GM18873 (cell line): Measurements from ENCODE around the gene NHEJ1.

Experiments
- ATAC-seq: cut with Tn5 transposase; IDR thresholded peaks from one replicate; pipeline ENCODE4 v1.9.1; 2021; ENCODE audit warnings: mild to moderate bottlenecking, moderate library complexity, moderate number of reproducible peaks; ENCODE audit not compliant: unreplicated experiment, low FRiP score

Gene NHEJ1

DNA sequence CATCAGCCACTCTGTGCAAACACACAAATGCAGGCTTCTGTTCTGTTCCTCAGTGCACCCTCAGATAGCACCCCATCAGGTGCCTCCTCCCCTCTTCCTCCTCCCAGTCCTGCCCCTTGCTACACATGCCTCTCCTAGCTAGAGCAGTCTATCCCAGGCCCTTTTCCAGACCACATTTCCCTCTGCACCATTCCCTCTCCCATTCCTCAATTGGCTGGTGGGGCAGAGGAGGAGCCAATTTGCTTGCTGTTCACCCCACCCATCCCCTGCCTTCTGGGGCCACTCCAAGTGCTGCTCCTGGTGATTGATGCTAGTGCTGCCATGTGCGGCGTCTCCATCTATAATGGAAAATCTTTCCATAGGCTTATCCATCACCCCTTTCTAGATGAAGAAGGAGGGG, 124.7 kb downstream of the NHEJ1 start:
- ATAC-seq = no peak

DNA sequence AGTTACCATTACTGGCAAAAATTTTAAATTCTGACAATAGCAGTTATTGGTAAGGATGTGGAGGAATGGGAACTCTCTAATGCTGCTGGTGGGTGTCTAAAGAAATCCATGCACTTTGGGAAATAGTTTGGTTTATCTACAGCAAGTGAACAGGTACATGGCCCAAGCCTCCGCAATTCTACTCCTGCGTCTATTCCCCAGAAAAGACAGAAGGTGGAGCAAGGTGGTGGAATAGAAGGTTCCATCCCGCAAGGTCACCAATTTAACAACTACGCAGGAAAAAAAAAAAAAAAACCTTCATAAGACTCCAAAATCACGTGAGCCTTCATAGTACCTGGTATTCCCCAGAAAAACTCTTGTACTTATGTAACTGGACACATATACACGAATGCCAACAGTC, 125.8 kb downstream of the NHEJ1 start:
- no peak for ATAC-seq

DNA sequence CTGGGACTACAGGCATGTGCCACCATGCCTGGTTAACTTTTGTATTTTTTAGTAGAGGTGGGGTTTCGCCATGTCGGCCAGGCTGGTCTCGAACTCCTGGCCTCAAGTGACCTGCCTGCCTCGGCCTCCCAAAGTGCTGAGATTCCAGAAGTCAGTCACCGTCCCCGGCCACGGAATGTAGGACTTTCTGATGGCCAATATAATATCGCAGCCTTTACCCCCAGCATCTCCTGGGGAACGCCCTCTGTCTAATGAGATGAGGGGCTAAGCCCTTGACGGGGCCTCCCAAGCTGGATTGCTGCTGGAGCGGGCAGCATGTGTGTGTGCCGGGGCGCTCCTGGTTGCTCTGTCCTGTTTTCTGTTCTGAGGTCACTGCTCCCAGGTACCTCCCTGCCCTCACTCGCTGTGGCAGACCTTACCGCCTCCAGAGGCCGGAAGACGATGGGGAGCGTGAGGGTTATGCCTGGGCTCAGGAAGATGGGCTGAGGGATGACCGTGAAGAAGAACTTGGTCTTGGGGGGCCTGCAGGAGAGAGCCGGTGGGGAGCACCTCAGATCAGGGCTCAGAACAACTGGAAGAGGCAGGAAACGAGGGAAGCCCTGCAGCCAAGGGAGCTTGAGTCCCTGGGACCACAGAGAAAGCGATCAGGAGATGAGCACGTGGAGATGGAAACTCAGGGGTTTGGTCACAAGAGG, 128.4 kb downstream of the NHEJ1 start:
- no peak for ATAC-seq

DNA sequence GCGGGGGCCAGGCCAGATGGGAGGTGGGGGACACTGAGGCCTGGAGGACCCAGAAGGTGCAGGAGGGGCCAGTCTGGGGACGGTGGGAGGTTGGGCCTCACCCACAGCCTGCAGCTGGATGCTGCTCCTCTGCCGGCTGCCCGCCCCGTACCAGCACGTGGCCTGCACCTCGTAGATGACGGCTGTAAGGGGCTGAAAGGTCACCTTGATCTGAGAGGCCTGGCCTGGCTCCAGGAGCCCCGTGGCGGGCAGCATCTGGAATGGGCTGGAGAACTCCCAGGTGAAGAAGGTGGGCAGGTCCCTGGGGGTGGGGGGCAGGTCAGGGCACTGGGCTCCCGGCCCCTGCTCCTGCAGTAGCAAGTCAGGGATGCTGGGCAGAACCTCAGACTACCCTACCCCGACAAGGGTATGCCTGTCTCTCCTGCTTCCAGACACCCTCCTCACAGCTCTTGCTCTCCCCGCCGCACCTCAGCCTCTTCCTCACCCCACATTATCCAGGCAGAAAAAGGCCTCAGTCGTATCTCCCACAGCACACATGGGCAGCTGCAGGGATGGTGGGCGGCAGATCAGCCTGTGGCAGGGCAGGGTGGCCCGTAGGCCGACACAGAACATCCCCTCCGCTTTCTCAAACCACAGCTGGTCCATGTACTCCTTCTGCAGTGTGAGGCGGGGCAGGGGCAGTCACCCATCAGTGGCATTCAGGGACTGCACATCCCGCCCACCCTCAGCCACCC, 129.4 kb downstream of the NHEJ1 start:
- no peak for ATAC-seq

DNA sequence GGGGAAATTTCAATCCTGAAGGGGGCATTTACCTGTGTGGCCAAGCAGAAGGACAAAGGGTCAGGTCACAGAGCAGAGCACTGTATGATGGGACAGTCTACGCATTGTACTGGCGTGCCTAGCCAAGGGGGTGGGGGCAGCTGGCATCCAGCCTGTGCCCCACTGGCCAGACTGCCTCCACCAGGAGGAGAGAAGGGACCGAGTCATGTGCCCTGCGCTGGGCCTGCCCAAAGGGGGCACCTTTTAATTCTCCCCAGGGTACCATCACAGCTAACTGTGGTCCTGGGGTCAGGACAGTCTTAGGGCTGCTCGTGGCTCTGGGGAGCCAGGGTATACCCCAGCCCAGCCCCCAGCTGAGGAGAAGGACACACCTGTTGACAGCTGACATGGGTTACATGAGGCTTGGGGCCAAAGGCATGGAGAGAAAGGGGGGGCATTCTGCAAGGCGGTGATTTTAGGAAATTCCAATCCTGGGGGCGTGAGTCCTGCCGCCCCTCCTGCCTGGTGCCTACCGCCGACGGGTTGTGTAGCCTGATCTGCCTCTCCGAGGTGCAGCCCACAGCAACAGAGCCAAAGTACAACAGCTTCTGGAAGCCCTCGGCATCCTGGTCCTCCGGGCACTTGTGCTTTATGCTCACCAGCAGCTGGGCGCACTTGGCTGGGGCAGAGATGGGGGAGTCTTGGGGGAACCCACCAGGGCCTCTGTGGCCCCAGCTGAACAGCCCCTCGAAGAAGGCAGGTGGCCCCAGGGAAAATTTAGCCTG, 130.3 kb downstream of the NHEJ1 start:
- ATAC-seq = no peak

DNA sequence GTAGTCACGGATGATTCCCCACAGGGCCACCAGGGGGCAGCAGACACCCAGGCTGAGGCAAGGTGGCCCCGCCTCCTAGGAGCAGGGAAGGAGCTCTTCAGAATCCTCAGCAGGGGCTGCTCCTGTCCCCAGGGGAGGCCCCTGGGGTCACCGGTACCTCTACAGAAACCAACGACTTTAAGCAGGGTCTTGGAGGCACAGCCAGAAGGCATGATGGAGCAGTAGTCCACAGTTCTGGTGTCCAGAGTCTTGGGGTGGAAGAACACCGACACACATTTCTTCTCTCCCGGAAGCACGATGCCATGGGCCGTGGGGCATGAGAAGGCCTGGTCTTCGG, 130.8 kb downstream of the NHEJ1 start:
- no peak for ATAC-seq

DNA sequence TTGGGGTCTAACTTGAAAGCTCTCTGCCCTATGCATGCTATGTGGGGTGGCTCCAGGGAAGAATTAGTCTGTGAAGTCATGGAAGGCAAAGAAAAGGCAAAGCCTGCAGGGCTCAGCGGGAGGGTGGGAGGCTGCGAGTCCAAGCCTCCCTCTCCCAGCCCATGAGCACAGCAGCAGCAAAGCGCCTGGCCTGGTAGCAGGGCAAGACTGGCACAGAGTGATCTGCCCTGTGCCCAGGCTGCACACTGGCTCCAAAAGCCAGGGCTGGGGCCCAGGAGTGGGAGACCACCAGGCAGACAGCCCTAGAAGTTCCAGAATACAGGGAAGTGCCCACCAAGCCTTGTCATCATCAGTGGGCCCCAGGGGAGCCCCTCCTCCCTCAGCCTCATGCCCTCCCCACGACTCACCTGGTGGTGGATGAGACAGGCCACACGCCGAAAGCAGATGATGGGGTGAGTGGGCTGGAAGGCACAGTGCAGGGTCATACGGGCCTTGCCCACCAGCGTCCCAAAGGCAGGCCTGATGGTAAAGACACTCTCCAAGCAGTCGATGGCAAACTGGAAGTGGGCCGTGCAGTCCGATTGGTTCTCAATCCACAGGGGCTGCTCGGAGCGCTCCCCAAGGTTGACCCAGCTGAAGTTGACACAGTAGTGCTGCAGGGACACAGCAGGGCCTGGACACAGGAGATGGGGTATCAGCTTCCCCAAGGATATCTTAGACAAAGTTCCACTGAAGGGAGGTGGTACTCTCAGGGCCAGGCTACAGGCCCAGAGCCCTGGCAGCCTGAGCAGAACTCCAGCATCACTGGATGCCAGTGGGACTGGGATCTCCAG, 131.4 kb downstream of the NHEJ1 start:
- ATAC-seq = no peak

DNA sequence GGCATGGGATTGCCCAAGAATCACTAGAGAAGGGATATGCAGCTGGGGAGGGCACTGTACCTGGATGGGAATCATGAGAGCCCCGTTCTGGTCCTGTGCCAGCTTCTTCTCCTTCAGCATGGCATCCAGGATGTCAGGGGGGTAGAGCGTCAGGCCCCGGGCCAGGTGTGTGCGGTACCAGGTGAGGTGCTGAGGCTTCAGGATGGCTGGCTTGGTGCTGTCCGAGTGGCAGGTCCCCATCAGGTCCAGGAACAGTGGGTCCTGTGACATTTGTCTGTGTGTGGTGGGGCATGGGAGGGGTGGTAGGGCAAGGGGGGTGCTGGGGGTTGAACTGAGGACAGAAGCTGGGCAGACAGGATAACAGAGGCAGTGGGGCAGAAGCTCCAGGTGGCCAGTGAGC, 132.5 kb downstream of the NHEJ1 start:
- ATAC-seq = no peak

DNA sequence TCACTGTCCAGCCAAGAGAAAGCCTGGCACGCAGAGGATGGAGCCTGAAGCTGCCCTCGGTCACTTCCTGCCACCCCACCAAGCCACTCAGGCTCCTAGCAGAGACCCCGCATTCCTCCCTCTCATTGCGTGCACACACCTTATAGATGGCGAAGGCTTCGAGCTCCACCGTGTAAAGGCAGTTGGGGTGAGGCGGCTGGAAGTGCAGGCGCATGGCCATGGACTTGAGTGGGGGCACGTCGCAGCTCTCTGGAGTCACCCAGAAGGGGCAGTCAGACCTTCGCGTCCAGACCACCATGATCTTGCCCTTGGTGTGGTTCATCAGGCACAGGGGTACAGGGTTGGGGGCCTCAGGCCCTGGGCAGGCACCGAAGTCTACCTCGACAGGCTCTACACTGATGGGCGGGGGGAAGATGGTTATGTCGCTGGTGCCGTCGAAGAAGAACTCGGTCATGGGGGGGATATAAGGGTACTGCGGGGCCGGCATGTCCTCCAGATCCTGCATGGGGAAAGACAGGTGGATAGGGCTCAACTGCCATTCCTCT, 133.0 kb downstream of the NHEJ1 start:
- ATAC-seq = no peak

DNA sequence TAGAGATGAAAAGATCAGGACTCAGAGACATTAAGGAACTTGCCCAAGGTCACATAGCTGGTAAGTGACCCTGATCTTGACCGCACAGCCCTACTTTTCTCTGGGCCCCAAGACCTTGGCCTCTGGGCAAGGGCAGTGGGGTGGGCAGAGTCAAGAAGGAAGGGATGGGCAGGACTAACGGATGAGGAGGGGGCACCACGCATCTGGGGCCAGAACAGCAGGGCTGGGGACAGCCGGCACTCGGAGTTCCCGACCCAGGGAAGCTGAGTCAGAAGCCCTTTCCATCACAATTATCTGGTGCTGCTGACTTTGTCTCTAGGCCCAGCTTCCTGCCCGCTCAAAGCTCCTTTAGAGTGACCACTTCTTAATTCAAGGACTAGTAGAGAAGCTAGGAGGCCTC, 133.7 kb downstream of the NHEJ1 start:
- ATAC-seq = no peak

DNA sequence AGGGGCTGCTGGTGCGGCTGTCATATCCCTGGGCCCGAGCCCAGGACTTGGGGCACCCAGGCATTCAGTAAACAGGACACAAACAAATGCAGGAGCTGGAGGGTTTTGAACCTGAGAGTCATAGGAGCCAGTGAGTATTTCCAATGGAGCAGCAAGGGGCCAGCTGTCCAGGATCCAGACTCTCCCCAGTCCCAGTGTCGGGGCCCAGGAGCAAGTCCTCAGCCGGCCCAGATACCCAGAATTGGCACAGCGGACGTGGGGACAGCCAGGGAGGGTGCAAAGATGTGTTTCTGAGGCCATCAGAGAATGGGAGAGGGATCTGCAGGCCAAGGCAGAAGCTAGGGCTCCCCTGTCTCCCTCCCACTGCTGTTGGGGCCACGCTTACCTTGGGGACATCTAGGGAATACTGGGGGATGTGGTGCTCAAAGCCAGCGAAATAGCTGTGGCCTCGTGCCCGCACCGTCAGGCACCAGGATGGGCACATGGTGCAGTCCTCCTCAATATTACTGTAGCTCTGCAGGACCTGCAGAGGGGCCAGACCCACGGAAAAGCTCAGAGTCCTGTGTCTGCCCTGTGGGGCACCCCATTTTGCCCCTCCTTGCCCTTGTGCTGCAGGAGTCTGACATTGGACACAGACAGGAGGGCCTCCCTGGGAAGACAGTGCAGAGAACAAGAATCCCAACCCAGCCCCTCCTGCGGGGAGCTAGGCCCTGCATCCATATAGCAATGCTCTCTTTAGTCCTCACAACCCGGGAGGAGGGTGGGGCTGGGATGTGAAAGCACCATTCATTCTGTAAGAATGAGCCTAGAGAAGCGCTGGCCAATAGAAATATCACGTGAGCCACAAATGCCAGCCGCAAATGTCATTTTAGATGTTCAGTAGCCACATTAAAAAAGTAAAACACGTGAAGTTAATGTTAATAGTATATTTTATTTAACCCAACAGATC, 134.7 kb downstream of the NHEJ1 start:
- ATAC-seq = no peak
